Parathyroid adenoma (tissue), 2 donors: Measurements from ENCODE around the gene CHIT1.

Source experiments
- H2AFZ ChIP-seq: fragments of 300-600 bp; sonication (generic); one replicate; pipeline ENCODE4 v1.7.0; 2017; ENCODE audit warnings: antibody characterized with exemption, mild to moderate bottlenecking
- H3K27ac ChIP-seq: fragments of 300-600 bp; sonication (generic); one replicate; pipeline ENCODE4 v1.7.0; 2017
- H3K27me3 ChIP-seq: fragments of 300-600 bp; sonication (generic); one replicate; pipeline ENCODE4 v1.7.0; 2017; ENCODE audit warnings: low read length; ENCODE audit not compliant: control insufficient read depth, insufficient read depth
- H3K36me3 ChIP-seq: fragments of 300-600 bp; sonication (generic); one replicate; pipeline ENCODE4 v1.7.0; 2017; ENCODE audit warnings: low read length; ENCODE audit not compliant: control insufficient read depth, insufficient read depth
- H3K4me1 ChIP-seq: fragments of 300-600 bp; sonication (generic); one replicate; pipeline ENCODE4 v1.7.0; 2017; ENCODE audit warnings: control low read depth
- H3K4me2 ChIP-seq: fragments of 300-600 bp; sonication (generic); one replicate; pipeline ENCODE4 v1.7.0; 2017; ENCODE audit warnings: low read length
- H3K4me3 ChIP-seq: fragments of 300-600 bp; sonication (generic); one replicate; pipeline ENCODE4 v1.7.0; 2017; ENCODE audit warnings: low read depth, low read length
- H3K79me2 ChIP-seq: fragments of 300-600 bp; sonication (generic); one replicate; pipeline ENCODE4 v1.7.0; 2017; ENCODE audit warnings: control low read depth
- H3K9ac ChIP-seq: fragments of 300-600 bp; sonication (generic); one replicate; pipeline ENCODE4 v1.7.0; 2017; ENCODE audit warnings: mild to moderate bottlenecking
- H3K9me3 ChIP-seq: fragments of 300-600 bp; sonication (generic); one replicate; pipeline ENCODE4 v1.7.0; 2017; ENCODE audit warnings: low read length; ENCODE audit not compliant: control insufficient read depth
- CTCF ChIP-seq: fragments of 300-600 bp; sonication (generic); IDR thresholded peaks from one replicate; pipeline ENCODE4 v1.7.0; 2017; ENCODE audit warnings: antibody characterized with exemption, mild to moderate bottlenecking
- donor health status: primary hyperparathyroidism.

Gene CHIT1

DNA sequence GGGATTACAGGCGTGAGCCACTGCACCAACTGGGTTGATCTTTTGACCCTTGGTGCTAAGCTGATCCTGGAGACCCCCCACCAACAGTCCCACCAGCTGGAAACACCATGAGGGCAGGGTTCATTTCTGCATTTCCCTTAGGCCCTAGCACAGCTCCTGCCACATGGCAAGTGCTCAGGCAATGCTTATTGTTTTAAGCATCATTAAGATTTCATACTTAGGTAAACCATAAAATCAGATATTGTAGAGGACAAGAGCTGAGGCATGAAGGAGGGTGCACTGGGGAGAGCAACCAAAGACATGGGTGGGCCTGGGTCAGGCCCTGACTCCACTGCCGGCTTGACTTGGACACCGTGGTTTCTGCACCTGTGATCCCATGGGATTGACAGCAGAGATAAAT lies 17.7 kb downstream of the CHIT1 start:
- TF ChIP-seq CTCF = no peak
- Histone ChIP-seq H3K4me3 (no peak overlapping the region), H3K9me3 (no peaks in the 10 kb centered on the region), H3K27me3 (no peaks in the 10 kb centered on the region), H3K9ac (no peak overlapping the region), H3K4me2 (no peak overlapping the region), H3K4me1 (no peaks in the 10 kb centered on the region), H2AFZ (no peak overlapping the region), H3K27ac (no peak overlapping the region), H3K79me2 (no peaks in the 10 kb centered on the region), H3K36me3 (no peaks in the 10 kb centered on the region)

- no peaks in the 10 kb centered on the region for H3K36me3 ChIP-seq
- no peaks in the 10 kb centered on the region for H3K4me1 ChIP-seq
- no peak overlapping the region for H3K9ac ChIP-seq
- H3K79me2 ChIP-seq = no peaks in the 10 kb centered on the region
- no peak overlapping the region for H3K4me3 ChIP-seq
- H3K27me3 ChIP-seq = no peaks in the 10 kb centered on the region
- TF ChIP-seq CTCF = no peak
- no peak overlapping the region for H3K4me2 ChIP-seq
- no peak overlapping the region for H3K27ac ChIP-seq
- no peaks in the 10 kb centered on the region for H3K9me3 ChIP-seq
- H2AFZ ChIP-seq = no peak overlapping the region
Observed at GRCh38 chr1:203210988-203211387, 18.5 kb downstream of the CHIT1 start.

DNA sequence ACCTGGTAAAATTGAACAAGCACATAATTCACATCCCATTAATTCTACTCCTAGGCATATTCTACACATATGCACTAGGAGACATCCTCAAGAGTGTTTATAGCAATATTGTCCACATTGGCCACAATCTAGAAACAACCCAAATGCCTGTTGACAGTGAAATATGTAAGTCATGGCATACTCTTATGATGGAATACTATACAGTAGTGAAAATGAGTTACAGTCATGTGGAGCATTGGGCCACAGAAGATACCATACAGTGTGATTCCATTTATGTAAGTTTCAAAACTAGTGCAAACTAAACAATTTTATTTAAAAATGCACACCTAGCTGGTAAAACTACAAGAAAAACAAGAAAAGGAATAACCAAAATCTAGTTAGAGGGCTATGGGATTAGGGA lies 19.1 kb downstream of the CHIT1 start:
- Histone ChIP-seq H3K79me2 (no peaks in the 10 kb centered on the region), H3K27ac (no peak overlapping the region), H3K4me3 (no peak overlapping the region), H2AFZ (no peak overlapping the region), H3K4me2 (no peak overlapping the region), H3K9me3 (no peaks in the 10 kb centered on the region), H3K9ac (no peak overlapping the region), H3K4me1 (no peaks in the 10 kb centered on the region), H3K27me3 (no peaks in the 10 kb centered on the region), H3K36me3 (no peaks in the 10 kb centered on the region)
- TF ChIP-seq CTCF = no peak

GRCh38 chr1:203208181-203208580 lies 21.3 kb downstream of the CHIT1 start:
- no peak for TF ChIP-seq CTCF
- H3K79me2 ChIP-seq = no peaks in the 10 kb centered on the region
- H3K4me2 ChIP-seq = no peak overlapping the region
- H3K36me3 ChIP-seq = no peaks in the 10 kb centered on the region
- H3K27ac ChIP-seq = no peak overlapping the region
- no peaks in the 10 kb centered on the region for H3K27me3 ChIP-seq
- H3K4me3 ChIP-seq = no peak overlapping the region
- no peak overlapping the region for H2AFZ ChIP-seq
- H3K4me1 ChIP-seq = no peaks in the 10 kb centered on the region
- H3K9me3 ChIP-seq = no peaks in the 10 kb centered on the region
- no peak overlapping the region for H3K9ac ChIP-seq

DNA sequence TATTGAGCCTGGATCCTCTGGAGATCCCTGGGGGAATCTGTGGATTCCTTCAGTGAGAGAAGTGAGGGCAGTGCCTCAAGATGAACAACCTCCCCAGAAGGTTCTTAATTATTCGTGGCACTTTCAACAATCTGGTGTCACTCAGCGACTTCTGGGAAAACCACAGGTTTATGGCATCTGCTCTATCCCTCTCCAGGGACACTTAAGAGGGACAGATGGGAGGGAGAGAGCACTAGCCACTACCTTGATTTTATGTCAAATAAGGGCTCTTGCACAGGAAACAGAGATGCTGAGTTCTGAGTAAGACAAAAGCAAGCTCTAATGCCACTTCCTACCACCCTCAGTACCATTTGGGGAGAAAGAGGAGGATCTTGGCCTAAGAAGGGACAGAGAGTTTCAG lies 21.7 kb downstream of the CHIT1 start:
- Histone ChIP-seq H3K27ac (no peak overlapping the region), H3K4me2 (no peak overlapping the region), H3K79me2 (no peaks in the 10 kb centered on the region), H3K36me3 (no peaks in the 10 kb centered on the region), H3K27me3 (no peaks in the 10 kb centered on the region), H3K9ac (no peak overlapping the region), H3K9me3 (no peaks in the 10 kb centered on the region), H3K4me1 (no peaks in the 10 kb centered on the region), H3K4me3 (no peak overlapping the region), H2AFZ (no peak overlapping the region)
- TF ChIP-seq CTCF = no peak
